HG03521 (cell line): ENCODE data around the gene HECA.
A peak's percentile ranks its signal among the peaks of the same experiment; 100 is the strongest.
"Not testable (repeated sequence)": the region's sequence is repeated elsewhere in the genome, so short reads cannot be mapped to it uniquely, and the experiment has no call there.

Experiments used
- ATAC-seq: cut with Tn5 transposase; IDR thresholded peaks from one replicate; pipeline ENCODE4 v1.9.1; 2021; ENCODE audit warnings: mild to moderate bottlenecking, moderate library complexity; ENCODE audit not compliant: unreplicated experiment

The HECA gene

GRCh38 chr6:139135578-139136545 is 982 bp downstream of the HECA start:
- ATAC-seq, result peak; percentile 36

DNA sequence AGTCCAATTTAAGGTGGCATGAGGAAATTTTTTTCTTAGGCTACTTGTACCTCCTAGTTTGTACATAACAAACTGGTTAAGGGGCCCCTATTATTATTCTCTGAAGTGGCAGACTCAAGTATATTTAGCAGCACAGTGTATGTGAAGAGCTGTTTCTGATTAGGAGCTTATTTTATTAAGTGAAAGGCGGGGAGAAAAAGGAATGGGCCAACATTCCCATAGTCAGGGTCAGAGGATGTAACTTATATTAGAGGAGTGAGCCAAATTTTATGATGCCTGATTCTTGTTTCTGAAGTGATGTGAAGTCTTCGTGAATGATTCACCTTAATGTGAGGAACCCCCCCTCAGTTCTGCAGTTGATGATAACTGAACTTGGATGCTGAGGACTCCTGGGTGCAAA is 2.8 kb downstream of the HECA start:
- no peak for ATAC-seq

- not testable (repeated sequence) for ATAC-seq
Measured at GRCh38 chr6:139140854-139141253, 6.0 kb downstream of the HECA start.

DNA sequence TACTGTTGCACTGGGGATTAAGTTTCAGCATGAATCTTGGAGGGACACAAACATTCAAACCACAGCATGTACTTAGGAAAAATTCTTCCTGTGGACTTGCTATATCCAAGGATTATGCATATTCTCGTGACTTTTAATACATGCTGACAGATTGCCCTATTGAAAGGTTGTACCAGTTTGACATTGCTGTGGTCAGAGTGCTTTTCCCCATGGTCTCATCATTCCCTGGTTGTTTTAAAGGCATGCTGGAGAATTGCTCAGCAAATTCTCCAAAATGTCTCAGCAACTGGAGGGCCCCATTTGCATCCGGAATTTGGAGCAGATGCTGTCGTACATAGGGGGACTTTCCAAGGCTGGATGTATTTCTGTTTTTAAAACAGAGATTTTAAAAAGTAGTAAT is 7.4 kb downstream of the HECA start:
- ATAC-seq, result no peak

DNA sequence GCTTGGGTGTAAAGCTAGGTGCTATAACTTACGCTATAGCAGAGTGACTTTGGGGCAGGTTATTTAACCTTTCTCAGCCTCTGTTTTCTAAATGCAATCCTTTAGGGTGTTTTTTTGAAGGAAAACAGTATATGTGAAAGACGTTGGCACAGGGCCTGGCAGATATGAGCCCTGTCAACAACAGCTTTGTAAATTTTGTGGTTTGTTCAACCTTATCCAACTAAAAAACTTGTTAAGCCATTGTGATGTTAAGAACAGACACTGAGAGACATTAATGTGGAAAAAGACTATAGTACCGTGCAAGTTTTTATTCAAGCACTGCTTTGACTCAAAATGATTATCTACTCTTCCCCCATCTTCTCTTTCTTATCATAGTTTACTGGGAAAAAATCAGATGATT is 8.2 kb downstream of the HECA start:
- ATAC-seq, result no peak

GRCh38 chr6:139144490-139145085 is 9.7 kb downstream of the HECA start:
- ATAC-seq, result no peak

- ATAC-seq, result no peak
Measured at GRCh38 chr6:139145661-139146060, 10.8 kb downstream of the HECA start.

- ATAC-seq, result peak; percentile 40
Measured at GRCh38 chr6:139146317-139146726, 11.4 kb downstream of the HECA start.

- ATAC-seq, result no peak
Measured at GRCh38 chr6:139147628-139148027, 12.7 kb downstream of the HECA start.

- ATAC-seq, result no peak
Measured at GRCh38 chr6:139148557-139149235, 13.8 kb downstream of the HECA start.

- no peak for ATAC-seq
Measured at GRCh38 chr6:139149383-139149782, 14.5 kb downstream of the HECA start.

- ATAC-seq, result no peak
Measured at GRCh38 chr6:139150920-139151319, 16.0 kb downstream of the HECA start.

DNA sequence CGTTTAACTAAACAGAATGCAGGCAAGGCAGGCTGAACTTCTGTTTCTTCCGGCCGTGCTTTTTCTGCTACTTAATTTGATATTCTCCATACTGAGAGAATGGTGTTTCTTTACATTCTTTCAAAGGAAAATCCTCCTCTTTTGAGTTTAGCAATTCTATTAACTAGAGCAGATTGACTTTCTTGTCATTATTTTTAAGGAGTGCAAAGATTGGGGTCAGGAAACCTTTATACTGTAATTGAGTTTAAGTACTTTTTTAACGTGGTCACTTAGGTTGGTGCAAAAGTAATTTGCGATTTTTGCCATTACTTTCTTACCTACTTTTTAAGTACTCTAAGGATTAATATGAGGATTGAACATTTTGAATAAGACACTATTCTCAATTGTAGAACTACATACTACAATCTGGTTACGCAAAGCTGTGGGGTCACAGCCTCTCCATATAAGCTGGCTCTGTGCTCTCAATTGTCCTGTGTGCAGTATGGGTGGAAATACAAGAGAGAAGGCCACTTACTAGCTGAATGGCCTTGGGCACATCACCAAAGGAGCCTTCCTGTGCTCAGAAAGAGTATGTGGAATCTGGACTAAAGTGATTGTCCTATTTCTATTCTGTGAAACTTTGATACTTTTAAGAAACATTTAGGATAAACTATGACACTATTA is 16.7 kb downstream of the HECA start:
- ATAC-seq, result no peak

GRCh38 chr6:139152088-139152891 is 17.4 kb downstream of the HECA start:
- no peak for ATAC-seq

GRCh38 chr6:139152892-139153271 is 18.0 kb downstream of the HECA start:
- no peak for ATAC-seq

- no peak for ATAC-seq
Measured at GRCh38 chr6:139153855-139154254, 19.0 kb downstream of the HECA start.

DNA sequence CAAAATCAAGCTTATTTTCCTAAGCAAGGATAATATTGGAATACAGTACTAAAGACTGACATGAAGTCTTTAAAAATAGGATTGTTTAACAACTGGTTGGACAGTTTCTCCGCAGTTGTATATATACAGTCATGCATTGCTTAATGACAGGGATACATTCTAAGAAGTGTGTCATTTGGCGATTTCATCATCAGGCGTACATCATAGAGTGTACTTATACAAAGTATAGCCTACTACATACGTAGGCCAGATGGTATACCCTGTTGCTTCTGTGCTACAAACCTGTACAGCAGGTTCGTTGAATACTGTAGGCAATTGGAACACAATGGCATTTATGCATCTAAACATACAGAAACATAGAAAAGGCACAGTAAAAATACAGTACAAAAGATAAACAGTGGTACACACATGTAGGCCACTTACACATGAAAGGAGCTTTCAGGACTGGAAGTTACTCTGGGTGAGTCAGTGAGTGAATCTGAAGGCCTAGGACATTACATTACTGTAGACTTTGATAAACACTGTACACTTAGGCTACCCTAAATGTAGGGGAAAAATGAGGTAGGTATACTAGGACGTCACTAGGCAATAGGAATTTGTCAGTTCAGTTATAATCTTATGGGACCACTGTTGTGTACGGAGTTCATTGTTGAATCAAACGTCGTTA is 20.1 kb downstream of the HECA start:
- no peak for ATAC-seq

- no peak for ATAC-seq
Measured at GRCh38 chr6:139156102-139156501, 21.2 kb downstream of the HECA start.

DNA sequence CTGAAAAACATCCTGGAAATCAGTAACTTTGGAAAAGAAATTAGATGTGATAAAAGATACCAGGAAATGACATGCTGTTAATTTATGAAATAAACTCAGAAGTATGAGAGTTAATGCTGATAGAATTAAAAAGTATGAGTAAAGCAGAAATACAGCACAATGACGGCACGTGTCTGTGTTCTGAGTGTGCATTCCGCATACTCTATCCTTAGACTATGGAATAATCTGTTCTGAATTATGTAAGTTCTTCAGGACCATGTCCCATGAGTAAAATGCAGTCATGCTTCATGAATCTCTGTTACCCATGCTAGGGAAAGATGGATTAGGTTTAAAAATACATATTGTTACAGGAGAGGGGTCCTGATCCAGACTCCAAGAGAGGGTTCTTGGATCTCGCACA is 21.7 kb downstream of the HECA start:
- ATAC-seq, result no peak

GRCh38 chr6:139157086-139157485 is 22.2 kb downstream of the HECA start:
- ATAC-seq, result not testable (repeated sequence)
